Endothelial cell of hepatic sinusoid (primary cell): ENCODE measurements around the gene CYTH2.

Source experiments
- in situ Hi-C: cut with HindIII; loops from 2 replicates; pipeline ENCODE4 v1.10.0; 2017; ENCODE audit warnings: low sequenced_read_pairs

The CYTH2 gene

GRCh38 chr19:48469289-48469881, at the start of gene CYTH2:
Gene CYTH2 (plus strand): TSS chr19:48469369. CDS start chr19:48469508, 139 bp downstream.
- in situ Hi-C loops = no loop called here

- in situ Hi-C loops = no loop called here
Observed at GRCh38 chr19:48421548-48421947, 47.6 kb upstream of the CYTH2 start.

- in situ Hi-C loops = no loop called here
Observed at GRCh38 chr19:48424694-48425219, 44.4 kb upstream of the CYTH2 start.

GRCh38 chr19:48428670-48429069, 40.5 kb upstream of the CYTH2 start:
- in situ Hi-C loops = no loop called here

GRCh38 chr19:48433337-48433736, 35.8 kb upstream of the CYTH2 start:
- in situ Hi-C loops = no loop called here

- in situ Hi-C loops = no loop called here
Observed at GRCh38 chr19:48436586-48436985, 32.6 kb upstream of the CYTH2 start.

- in situ Hi-C loops = no loop called here
Observed at GRCh38 chr19:48441360-48442050, 27.7 kb upstream of the CYTH2 start.

GRCh38 chr19:48442116-48443035, 26.8 kb upstream of the CYTH2 start:
- in situ Hi-C loops = no loop called here

GRCh38 chr19:48443256-48443655, 25.9 kb upstream of the CYTH2 start:
- in situ Hi-C loops = no loop called here

GRCh38 chr19:48443731-48444128, 25.4 kb upstream of the CYTH2 start:
- in situ Hi-C loops = no loop called here

- in situ Hi-C loops = no loop called here
Observed at GRCh38 chr19:48444129-48444935, 24.8 kb upstream of the CYTH2 start.

- in situ Hi-C loops = no loop called here
Observed at GRCh38 chr19:48444936-48445200, 24.3 kb upstream of the CYTH2 start.

GRCh38 chr19:48445256-48445605, 23.9 kb upstream of the CYTH2 start:
- in situ Hi-C loops = no loop called here

GRCh38 chr19:48445606-48446481, 23.3 kb upstream of the CYTH2 start, which contains the start of gene GRWD1:
Gene GRWD1 (plus strand): TSS chr19:48445983. CDS start chr19:48446006, 23 bp downstream.
- in situ Hi-C loops = no loop called here

GRCh38 chr19:48446579-48446978, 22.6 kb upstream of the CYTH2 start:
- in situ Hi-C loops = no loop called here

- in situ Hi-C loops = no loop called here
Observed at GRCh38 chr19:48448563-48448962, 20.6 kb upstream of the CYTH2 start.

GRCh38 chr19:48450441-48450840, 18.7 kb upstream of the CYTH2 start:
- in situ Hi-C loops = no loop called here

- in situ Hi-C loops = no loop called here
Observed at GRCh38 chr19:48450863-48451262, 18.3 kb upstream of the CYTH2 start.

GRCh38 chr19:48451624-48452023, 17.5 kb upstream of the CYTH2 start:
- in situ Hi-C loops = no loop called here
